ENCODE results near the gene UCP2. TPM values are rescaled to one million over a fixed set of nuclear protein-coding genes. Genes with fewer than 3 reads are reported as not detected.
"Not testable (repeated sequence)": the region's sequence is repeated elsewhere in the genome, so short reads cannot be mapped to it uniquely, and the experiment has no call there.

The UCP2 gene
- total RNA-seq, 1 experiment from 2014 or later = 3.7 TPM

DNA sequence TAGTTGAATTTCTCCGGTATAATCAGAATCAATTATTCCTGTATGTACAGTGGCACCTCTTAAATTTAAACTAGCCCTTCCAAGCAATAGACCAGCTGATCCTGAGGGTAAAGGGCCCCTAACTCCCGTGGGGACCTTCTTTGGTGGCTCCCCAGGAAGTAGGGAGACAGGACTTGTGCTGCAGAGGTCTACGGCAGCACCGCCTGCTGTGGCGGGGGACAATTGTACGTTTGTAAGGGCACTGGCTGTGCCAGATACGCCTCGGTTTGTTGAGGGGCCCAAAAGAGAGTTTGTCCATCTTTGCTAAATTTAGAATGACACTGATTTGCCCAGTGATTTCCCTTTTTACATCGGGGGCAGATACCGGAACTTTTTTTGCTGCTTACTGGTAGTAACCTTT, 37.7 kb downstream of the UCP2 start:
- no peak for DNase-seq (ENCODE audit: low spot score)

DNA sequence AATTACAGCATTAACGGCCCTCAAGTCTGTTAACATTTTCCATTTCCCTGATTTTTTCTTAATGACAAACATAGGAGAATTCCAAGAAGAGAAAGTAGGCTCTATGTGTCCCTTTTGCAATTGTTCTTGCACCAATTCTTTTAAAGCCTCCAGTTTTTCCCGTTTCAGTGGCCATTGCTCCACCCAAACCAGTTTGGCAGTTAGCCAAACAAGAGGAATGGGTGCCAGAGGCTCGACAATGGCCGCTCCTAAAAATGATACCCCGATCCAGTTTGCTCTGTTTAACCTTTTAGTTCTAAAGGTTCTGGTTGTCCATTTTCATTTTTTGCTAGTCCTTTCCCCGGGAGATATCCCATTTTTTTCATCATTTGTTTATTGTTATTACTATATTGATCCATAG, 38.6 kb downstream of the UCP2 start:
- no peak for DNase-seq (ENCODE audit: low spot score)

DNA sequence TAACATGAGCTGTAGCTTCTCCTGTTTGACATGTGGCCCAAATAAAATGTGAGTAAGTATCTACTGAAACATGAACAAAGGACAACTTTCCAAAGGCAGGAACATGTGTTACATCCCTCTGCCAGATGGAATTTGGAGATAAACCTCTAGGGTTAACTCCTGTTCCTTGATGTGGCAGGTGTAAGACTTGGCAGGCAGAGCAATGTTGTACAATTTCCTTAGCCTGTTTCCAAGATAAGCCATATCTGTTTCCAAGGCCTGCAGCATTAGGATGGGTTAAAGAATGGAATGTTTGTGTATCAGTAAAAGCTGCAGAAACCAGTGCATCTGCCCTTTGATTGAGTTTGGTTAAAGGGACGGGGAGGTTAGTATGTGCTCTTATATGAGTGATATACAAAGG, 40.6 kb downstream of the UCP2 start:
- DNase-seq (ENCODE audit: low spot score) = no peak

DNA sequence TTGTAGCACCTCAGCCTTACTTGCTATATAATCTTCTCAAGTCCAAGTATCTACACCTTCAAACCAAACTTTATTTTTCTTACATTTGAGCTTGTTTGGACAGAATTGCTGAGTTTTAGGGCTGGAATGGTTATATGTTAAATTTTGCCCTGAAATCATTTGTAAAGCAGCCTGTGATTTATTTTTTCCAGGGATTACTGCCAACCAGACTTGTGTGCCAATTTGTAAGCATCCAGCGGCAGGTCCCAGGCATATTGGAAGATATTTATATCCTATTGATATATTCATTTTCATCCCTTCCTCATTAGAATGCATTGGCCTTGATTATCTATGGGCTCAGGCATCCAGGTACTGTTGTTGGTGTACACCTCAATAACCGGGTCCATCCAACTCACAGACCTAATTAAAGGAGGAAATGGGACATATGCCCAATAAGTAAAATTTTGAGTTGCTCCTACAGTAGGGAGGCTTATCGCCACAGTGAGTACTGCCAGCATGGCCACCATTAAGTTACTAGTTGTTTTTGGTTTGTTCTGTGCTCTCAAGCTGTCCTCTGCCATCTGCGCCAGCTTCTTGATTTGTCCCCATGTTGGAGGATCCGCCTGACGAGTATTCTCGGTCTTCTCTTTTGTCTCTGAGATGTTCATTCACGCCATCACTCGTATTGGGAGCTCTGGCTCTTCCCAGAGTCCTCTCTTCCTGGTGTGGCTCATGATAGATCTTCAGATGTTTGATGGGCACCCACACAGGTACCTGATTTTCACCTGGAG, 41.7 kb downstream of the UCP2 start:
- DNase-seq (ENCODE audit: low spot score) = no peak

DNA sequence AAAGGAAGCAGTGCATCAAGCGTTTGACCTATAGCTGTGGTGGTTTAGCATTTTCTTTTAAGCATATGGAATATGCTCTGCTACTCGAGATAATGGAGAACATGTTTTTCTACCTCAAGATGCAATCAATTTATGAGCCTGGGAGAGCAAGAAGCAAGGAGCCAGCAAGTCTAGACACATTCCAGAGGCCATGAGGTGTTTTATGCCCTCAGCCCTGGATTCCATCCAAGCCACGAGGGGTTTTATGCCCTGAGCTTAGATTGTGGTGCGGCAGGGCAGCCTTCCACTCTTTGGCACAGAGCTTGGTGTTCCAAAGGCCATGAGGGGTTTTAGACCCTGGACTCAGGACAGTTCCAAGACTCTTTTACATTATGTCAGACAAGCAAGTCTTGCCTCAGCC, 43.5 kb downstream of the UCP2 start:
- no peak for DNase-seq (ENCODE audit: low spot score)

DNA sequence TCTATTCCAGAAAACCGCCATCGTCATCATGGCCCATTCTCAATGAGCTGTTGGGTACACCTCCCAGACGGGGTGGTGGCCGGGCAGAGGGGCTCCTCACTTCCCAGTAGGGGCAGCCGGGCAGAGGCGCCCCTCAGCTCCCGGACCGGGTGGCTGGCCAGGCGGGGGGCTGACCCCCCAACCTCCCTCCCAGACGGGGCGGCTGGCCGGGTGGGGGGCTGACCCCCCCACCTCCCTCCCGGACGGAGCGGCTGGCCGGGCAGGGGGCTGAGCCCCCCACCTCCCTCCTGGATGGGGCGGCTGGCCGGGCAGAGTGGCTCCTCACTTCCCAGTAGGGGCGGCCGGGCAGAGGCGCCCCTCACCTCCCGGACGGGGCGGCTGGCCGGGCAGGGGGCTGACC, 46.6 kb downstream of the UCP2 start:
- not testable (repeated sequence) for DNase-seq (ENCODE audit: low spot score)

DNA sequence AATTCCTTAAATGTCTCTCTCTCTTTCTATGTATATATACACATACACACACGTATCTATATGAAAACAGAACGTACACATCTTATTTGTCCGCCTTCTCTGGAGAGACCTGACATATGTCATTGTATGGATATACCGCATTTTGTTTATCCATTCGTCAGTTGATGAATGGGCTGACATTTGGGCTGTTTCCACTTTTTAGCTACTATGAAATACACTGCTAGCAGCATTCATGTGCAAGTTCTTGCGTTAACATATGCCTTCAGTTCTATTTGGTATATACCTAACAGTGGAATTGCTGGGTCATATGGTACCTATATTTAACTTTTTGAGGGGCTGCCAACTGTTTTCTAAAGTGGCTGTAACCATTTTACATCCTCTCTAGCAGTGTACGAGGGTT, 49.9 kb downstream of the UCP2 start:
- no peak for DNase-seq (ENCODE audit: low spot score)

DNA sequence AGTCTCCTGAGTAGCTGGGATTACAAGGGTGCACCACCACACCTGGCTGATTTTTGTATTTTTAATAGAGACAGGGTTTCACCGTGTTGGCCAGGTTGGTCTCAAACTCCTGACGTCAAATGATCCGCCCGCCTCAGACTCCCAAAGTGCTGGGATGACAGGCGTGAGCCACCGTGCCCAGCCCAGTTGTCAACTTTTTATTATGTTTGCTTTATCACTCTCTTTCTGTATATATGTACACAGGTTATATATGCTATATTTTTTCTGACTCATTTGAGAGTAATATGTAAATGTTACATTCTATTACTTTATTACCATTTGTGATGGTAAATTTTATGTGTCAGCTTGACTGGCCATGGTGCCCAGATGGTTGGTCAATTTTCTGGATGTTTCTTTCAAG, 50.7 kb downstream of the UCP2 start:
- no peak for DNase-seq (ENCODE audit: low spot score)

DNA sequence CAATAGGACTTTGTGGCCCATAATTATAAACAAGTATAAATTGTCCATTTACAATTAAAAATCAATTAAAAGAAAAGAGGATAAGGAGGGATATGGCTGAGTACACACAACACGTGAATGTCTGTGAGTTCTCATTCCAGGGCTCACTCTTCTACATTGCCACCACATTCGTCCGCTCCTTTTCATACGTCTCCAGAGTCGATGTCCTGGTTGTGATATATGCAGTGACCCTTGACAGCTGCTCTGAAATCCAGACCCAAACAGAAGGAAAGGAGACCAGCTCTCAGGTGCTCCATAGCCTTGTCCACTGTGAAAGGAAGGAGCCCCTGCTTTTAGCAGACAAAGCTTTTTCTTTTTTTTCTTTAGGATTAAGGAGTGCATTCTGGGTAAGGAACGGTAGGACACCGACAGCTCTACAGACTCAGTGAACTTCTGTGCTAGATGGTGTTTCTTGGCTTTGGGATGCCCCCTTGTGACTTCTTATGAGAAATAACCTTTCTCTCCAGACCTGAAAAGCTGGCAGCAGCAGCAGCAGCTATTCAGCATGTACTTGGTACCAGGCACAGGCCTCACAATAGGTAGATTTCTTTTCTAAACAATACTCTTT, 51.5 kb downstream of the UCP2 start:
- peak; percentile 58 for DNase-seq (ENCODE audit: low spot score)

DNA sequence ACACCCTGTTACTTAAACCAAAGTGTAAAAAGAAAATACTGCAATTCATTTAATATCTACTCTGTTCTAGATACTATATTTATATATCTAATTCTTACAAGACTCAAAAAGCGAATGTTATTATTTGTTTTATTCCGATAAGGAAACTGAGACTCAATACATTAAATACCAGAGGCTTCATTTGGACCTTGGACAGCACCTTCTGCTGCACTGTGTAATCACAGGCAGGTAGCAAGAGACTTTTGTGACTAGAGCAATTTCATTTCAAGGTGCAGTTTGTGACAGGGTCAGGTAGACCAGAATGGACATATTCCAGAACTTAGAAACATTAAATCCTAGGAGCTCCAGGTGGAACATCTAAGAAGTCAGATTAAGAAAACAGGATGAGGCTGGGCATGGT, 53.3 kb downstream of the UCP2 start:
- DNase-seq (ENCODE audit: low spot score) = no peak

Other genes starting within 250 kb of the UCP2 start
- gene RAB6A, start 221.8 kb downstream of the UCP2 start, total RNA-seq (2014; rRNA removed; shearing (Covaris generic)) = 31.6 and 47.8 TPM in 2 replicates
- 46.7 and 167 TPM in 2 replicates for gene MRPL48, start 195.0 kb downstream of the UCP2 start, total RNA-seq (2014; rRNA removed; shearing (Covaris generic))
- gene COA4, start 106.0 kb downstream of the UCP2 start, total RNA-seq (2014; rRNA removed; shearing (Covaris generic)) = 90.4 and 139 TPM in 2 replicates
- 13.0 TPM in 2 replicates for gene PAAF1, start 105.8 kb downstream of the UCP2 start, total RNA-seq (2014; rRNA removed; shearing (Covaris generic))
- not detected in 2 replicates for gene DNAJB13, start 31.8 kb downstream of the UCP2 start, total RNA-seq (2014; rRNA removed; shearing (Covaris generic))
- gene UCP3, start 26.2 kb upstream of the UCP2 start, total RNA-seq (2014; rRNA removed; shearing (Covaris generic)) = not detected in 2 replicates
- 8.4 and 17.7 TPM in 2 replicates for gene C2CD3, start 188.2 kb upstream of the UCP2 start, total RNA-seq (2014; rRNA removed; shearing (Covaris generic))
- gene PPME1, start 188.4 kb upstream of the UCP2 start, total RNA-seq (2014; rRNA removed; shearing (Covaris generic)) = 33.1 and 33.5 TPM in 2 replicates

All from H4 (cell line).